GM21367 (cell line): Measurements from ENCODE around the gene CDK5RAP2.
"Not testable (repeated sequence)": the region's sequence is repeated elsewhere in the genome, so short reads cannot be mapped to it uniquely, and the experiment has no call there.

ENCODE experiments used
- ATAC-seq: cut with Tn5 transposase; IDR thresholded peaks from one replicate; pipeline ENCODE4 v1.9.1; 2021; ENCODE audit not compliant: unreplicated experiment

CDK5RAP2 gene

DNA sequence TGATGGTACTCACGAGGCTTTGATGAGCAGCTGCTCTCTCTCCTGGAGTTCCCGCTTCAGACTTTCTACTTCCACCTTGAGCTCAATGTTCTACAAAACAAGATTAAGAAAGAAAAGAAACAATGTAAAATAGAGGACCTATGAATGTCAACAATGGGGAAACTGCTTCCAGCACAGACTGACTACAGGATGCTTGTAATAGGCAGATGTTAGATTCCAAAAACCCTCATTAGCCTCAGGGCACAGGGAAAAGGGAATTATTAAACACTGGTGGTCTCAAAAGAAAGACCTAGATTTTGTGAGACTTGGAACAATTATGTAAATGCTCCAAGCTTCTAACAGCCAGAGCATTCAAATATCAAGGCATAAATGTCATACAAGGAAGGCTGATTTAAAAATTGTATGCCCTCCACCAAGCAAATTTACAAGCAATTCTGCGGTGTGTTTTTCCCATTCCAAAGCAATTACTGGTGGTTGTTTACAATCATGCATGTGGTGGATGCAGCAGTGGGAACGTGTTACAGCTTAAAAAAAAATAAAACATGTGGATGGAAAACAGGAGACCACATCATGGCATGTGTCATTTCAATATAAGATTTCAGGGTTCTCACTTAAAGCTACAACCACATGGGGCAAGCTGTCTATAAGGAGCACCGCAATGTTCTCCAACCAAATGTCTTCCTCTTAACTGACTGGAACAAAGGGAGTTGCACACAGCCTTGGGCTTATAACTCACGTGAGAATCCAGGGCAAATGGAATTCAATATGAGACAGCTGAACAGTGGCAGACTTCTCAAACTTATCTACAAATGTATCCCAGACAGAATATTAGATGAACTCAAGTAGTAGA, 34.0 kb downstream of the CDK5RAP2 start:
- ATAC-seq: no peak

DNA sequence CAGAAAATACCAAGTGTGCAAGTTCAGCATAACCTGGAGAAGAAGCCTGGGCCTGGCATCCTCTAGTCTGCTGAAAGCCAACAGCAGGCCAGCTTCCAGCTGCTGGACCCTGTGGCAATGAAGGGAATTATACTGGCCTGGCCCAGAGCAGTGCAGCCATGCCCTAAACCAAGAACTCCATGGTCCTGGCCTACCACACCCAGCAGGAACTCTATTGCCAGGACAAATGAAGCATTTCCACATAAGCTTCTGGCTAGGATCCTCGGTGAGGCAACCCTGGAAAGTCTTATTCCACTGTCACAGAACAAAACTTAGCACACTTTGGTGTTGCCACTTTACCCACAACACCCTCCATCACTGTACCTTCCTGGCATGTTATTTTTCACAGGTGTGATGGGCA, 35.5 kb downstream of the CDK5RAP2 start:
- no peak for ATAC-seq

DNA sequence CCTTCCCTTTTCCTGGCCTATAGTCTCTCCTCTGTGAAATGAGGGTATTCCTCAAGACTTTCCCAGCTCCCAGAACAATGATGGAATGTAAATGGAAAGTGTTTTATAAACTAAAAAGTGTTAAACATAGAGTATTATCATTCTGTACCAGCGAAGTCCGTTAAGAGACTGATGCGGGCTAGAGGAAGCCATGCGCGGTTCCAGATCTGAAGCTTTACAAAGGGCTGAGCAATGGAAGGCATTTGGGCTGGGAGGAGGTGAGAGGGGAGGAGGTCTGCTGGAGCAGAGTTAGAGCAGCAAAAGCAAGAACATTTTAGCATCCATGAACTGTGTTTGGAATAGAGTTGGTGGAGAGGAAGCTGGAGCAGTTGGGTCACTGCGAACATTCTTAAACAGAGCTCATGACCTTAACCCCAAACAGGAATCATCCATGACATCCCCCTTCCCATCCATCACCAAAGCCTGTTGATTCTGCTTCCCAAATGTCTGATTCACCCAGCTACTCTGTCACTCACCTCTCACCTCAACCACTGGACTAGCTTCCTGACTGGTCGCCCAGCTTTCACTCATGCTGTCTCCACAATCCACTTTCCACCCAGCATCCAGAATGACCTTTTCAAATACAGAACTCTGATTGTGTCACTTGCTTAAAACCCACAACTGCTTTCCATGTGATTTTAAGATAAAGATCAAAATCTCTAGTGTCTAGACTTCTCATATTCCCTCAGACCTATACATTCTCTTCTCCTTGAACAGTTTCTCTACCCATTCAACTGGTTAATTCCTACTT, 37.1 kb downstream of the CDK5RAP2 start:
- no peak for ATAC-seq

DNA sequence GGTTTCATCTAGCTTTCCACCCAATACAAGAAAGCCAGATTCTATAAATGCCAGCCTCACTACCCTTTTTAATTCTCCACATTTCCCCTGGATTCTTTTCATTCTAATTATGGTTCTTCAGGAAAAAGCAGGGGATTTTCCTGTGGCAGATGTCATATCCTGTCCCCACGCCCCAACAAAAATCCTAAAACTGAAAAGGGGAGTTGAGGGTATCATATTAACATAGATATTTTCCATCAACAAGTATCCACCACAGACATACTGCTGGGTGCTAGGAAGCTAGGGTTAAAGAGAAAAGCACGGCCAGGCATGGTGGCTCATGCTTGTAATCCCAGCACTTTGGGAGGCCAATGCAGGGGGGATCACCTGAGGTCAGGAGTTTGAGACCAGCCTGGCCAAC, 38.0 kb downstream of the CDK5RAP2 start:
- no peak for ATAC-seq

DNA sequence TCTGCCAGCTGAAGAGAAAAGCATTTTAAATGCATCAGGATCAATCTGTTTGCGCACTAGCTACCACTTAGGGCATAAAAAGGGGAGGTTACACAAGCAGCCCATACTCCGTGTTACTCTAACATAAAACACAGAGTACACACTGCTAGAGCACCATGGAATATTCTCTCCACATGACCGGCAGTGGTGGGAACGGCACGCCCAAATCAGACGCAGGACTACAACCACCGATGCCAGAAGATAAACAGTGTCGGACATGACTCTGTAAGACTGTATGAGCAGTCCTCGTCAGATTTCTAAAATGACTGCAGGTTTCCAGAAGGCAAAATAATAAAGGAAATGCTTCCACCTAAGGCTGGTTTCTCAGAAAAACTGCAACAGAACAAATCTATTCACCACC, 40.0 kb downstream of the CDK5RAP2 start:
- no peak for ATAC-seq

DNA sequence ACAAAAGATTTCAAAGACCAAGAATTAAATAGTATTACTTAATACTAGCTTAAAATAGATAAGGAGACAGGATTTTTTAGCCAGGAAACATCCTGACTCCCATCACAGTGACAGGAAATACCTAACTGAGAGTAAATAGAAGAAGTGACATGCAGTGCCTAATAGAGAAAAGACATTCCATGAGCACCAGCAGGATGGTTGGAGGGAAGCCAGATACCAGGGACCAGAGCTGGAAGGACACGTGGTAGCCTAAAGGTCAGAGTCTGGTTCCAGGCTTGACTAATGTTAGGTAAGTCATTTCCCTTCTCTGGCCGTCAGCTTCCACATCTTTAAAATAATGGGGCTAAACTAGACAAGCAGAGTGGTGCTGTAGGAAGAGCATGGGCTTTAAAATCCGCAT, 41.6 kb downstream of the CDK5RAP2 start:
- no peak for ATAC-seq

DNA sequence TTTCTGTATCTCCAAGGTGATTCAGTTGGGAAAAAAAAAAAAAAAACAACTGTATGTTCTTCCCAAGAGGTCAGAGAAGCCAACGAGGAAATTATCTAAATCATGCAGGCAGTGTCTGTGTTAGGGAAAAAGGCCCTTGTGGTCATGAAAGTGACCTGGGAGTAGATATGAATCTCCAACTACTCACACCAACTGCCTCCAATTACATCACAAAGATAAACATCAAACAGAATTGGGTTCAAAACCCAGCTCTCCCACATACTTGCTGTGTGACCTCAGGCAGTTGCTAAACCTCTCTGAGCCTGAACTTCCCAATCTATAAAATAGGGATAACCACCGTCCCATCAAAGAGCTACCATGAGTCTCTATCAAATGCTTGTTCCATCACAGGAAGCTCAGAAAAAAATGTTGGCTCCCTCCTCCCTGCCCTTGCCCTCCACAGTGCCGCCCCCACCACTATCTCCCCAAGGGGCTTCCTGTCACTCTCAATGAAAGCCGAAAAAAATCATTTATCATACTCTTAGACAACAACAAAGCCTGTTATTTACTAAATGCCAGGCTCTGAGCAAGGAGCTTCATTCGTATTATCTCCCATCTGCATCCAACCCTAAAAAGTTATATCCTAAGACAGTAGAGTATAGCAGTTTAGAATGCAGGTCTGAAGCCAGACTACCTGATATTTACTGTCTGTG, 42.9 kb downstream of the CDK5RAP2 start:
- no peak for ATAC-seq

DNA sequence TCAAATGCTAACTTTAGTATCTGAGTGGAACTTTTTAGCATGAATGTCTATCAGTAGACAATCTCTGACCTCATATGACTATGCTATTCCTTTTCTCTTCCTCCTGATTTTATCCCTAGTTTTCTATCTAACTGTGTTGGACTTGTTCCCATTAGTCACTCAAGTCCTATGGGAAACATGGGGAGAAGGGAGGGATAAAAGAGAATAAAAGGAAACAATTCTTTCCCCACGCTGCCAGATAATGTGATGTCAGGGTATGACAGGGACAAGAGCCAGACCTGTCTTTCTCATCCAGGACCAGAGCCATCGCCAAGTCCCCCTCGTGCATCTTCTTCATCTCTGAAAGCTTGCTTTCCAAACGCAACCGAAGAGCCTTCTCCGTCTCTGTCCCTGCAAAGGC, 43.9 kb downstream of the CDK5RAP2 start:
- no peak for ATAC-seq

DNA sequence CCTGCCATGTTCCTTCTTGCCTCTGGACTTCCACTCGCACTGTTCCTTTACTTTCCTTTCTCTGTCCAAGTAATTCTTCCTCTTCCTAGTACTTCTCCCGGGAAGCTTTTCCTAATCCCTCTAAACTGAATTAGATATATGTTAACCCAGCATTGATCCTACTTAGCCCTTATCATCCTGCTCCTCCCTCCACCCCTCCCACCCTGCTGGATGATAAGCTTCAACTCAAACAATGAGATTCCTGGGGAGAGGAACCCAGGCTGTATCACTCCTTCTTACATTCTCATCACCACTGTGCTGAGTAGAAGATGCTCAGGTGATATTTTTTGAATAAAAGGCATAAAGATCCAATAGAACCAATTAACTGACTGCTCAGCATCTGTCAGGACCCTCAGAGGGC, 45.7 kb downstream of the CDK5RAP2 start:
- ATAC-seq: no peak

DNA sequence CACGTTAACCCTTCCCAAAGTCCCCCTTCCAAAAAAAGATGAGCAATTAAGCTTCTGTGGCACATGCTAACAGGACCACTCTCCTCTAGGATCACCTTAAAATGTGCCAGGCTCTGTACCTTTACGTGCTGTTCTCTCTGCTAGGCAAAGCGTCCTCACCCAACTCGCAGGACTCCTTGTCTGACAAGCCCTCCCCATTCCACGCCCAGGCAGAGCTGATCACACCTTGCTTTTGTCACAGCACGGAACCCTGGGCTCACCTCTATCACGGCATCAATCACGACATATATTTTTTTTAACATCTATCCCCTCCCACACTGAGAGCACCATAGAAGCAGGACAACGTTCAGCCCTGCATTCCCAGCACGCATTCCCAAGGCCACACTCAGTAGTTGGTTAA, 47.1 kb downstream of the CDK5RAP2 start:
- no peak for ATAC-seq

DNA sequence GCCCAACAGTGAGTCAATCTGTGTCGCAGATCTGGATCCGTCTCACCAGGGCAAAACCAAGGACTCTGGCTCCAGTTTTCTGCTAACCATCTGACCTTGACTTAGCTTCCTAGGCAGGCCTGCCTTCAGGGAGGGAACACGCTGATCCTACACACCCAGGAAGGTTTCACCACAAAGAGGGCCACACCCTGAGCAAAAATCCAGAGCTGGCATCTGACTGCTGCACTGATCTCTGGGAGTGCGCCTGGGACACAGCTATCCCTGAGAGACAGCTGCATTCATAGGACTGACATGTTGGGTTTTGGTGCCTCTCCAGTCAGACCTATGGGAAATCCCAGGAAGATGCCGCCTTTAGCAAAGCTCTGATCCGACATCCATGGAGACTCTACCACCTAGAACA, 47.5 kb downstream of the CDK5RAP2 start:
- no peak for ATAC-seq

DNA sequence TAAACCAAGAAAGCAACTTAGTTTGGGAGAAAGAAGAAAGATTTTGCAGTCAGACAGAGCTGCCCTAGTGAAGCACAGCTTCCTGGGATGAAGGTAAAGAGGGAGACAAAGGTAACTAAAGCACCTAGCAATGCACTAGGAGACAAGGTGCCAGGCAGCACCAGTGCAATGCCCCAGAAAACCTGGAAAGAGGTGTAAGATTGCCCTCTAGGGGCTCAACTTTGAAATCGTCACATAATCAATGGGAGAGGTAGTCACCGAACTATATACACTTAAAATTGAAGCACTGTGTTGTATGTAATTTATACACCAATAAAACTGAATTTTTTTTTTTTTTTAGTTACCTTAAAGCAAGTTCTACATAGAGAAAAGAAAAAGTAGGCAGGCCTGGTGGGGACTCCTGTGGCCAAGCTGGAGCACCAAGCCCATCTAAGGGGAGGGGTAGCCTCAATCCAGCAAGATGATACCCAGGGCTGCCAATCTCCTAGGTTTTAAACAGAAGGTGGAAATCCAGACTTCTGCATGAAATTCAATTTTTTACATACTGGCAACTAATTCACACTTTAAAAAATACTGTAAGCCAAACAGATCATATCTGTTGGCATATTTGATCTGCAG, 48.2 kb downstream of the CDK5RAP2 start:
- ATAC-seq: no peak

DNA sequence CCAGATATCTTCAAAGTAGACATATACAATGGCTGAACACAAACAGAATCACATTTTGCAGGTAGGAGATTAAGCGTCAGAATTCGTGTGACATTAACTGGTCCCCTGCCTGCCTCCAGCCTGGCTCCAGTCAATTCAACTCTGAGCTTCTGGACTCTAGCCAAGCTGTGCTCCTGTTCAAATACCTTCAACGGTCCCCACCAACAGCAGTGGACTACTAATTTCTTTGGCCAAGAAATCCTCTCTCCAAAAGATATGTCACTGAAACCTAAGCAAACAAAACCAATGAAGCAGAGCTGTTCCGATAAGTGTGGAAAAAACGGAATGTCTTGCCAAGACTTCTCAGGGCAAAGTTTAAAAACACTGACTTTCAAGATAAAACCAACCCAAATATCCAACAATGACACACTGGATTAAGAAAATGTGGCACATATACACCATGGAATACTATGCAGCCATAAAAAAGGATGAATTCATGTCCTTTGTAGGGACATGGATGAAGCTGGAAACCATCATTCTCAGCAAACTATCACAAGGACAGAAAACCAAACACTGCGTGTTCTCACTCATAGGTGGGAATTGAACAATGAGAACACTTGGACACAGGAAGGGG, 49.6 kb downstream of the CDK5RAP2 start:
- not testable (repeated sequence) for ATAC-seq

DNA sequence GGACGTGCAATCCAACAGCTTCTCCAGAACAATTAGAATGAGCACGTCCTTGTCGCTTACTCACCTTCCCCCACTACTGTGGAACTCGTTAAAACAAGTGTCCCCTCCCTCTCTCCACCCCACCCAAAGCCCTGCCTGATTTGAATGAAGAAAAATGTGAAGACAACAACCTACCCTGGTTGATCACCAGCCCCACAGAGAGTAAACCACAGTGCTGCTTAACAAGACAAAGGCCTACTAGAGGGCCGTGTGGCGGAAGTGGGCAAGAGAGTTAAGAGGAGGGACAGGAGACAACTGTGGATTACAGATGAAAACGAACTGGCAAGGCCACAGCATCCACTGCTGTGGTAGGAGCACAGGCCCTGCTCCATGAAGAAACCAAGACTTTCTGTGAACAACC, 51.1 kb downstream of the CDK5RAP2 start:
- no peak for ATAC-seq

DNA sequence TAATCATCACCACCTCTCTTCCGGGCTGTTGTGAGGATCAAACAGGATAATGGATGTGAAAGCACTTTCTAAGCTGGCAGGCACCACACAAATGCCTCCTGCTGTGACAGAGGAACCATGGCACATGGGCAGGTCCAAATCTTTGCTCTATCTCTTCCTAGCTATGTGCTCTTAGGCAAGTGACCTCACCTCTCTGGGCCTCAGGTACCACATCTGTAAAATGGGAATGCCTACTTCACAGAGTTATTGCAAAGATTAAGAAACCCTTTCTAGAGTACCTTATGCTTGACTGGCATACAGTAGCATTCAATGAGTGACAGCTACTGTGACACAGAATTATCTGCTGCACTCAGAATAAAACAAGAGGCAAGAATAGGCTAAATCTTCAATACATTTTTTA, 51.6 kb downstream of the CDK5RAP2 start:
- no peak for ATAC-seq

DNA sequence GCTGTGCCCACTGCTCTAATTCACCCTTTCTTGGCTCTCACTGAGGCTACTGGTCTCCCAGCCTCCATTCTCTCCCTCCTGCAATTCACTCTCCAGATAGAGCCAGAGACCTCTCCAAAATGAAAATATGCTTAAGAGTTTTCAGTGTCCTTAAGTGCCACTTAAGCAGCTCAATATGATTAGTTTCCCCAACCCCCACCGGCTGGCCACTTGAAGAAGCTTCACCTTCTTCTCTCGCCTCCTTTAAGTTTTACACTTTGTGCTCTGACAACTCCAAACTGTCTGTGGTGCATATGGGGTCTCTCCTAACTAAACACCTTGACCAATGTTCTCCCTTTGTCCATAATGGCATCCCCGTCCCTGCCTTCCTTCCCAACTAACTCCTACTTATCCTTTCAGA, 53.4 kb downstream of the CDK5RAP2 start:
- ATAC-seq: no peak

DNA sequence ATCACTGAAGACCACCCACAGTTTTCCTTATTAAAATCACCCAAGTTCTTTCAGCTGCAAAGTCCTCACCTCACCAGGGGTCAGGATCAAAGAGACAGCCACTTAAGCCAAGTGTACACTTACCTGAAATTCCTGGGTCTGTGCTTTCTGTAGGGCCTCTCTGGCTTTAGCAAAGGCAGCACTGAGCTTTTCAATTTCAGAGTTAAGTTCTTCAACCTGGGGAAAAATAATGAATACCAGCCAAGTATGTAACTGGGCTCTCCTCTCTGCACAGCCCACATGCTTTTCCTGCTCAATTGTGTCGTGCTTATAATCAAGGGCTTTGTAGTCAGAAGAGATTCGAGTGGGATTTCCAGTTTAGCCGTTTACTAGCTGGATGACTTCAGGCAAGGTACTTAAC, 55.1 kb downstream of the CDK5RAP2 start:
- no peak for ATAC-seq

DNA sequence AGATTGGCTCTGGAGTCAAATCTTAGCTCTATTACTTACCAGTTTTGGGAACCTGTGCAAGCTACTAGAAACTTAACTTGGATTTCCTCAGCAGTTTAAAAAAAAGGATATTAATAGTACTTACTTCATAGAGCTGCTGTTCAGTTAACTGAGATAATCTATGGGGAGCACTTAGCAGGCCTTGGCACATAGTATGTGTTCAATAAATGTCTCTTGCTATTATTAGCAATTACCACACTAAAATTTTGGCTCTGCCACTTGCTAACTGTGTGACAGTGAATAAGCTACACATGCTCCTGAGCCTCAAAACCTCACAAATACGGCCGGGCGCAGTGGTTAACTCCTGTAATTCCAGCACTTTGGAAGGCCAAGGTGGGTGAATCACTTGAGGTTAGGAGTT, 55.9 kb downstream of the CDK5RAP2 start:
- no peak for ATAC-seq

DNA sequence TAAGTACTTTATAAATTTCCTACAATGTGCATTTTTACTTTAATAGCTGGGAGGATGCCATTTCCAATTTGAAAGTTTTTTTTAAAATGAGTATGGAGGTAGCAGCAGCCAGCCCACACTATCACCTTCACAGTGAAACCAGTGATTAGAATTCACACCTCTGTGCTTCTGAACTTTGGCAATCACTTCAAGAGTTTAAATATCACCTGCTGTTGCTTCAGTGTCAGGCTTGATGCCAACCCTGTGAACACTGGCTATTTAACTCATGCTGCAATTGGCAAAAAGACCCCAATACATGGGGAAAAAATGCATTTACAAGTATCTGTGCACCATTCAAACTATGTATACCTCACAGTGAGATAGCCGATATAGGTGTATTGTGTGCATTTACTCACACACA, 57.4 kb downstream of the CDK5RAP2 start:
- ATAC-seq: no peak

DNA sequence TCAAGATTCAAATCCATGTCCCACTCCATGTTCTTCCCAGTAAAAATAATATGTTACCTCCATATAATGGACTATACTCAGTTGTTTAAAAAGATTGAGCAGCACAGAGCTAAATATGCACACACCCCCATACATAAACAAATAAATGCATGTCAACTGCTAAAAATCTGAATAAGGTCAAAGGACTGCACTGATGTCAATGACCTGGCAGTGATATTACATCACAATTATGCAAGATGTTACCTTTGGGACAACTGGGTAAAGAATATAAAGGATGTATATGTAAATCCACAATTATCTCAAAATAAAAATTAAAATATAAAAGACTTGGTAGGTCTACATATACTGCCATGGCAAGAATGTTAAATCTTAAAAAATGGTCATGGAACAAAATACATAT, 57.9 kb downstream of the CDK5RAP2 start:
- ATAC-seq: no peak

DNA sequence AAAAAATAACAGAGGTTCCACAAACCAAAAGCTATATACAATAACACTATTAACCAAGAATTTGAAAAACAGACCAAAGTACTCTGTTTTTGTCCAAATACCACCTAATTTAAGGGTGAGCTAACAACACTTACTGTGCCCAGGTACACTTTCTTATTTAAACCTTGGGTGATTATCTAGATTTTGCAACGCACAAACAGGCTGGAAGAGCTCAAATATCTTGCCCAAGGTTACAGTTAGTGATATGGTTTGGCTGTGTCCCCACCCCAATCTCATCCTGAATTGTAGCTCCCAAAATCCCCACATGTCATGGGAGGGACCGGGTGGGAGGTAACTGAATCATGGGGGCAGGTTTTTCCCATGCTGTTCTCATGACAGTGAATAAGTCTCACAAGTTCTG, 58.9 kb downstream of the CDK5RAP2 start:
- ATAC-seq: no peak
